Osteocyte (in vitro differentiated cells): Measurements from ENCODE around the gene SPACA6. TPM values are rescaled to one million over a fixed set of nuclear protein-coding genes. Genes with fewer than 3 reads are reported as not detected.

Experiments
- DNase-seq: peaks from one replicate; pipeline ENCODE4 v3.0.0; 2021; ENCODE audit warnings: mixed read lengths; ENCODE audit not compliant: unreplicated experiment; ENCODE audit errors: extremely low spot score
- H3K27ac Mint-ChIP-seq: one replicate; pipeline ENCODE4 v1.8.0; 2021; ENCODE audit warnings: mild to moderate bottlenecking, mixed read lengths; ENCODE audit not compliant: unreplicated experiment
- H3K27me3 Mint-ChIP-seq: one replicate; pipeline ENCODE4 v1.8.0; 2021; ENCODE audit warnings: mixed read lengths; ENCODE audit not compliant: unreplicated experiment
- H3K36me3 Mint-ChIP-seq: one replicate; pipeline ENCODE4 v1.8.0; 2021; ENCODE audit warnings: mixed read lengths; ENCODE audit not compliant: unreplicated experiment
- H3K4me1 Mint-ChIP-seq: one replicate; pipeline ENCODE4 v1.8.0; 2021; ENCODE audit warnings: mixed read lengths; ENCODE audit not compliant: unreplicated experiment
- H3K4me3 Mint-ChIP-seq: one replicate; pipeline ENCODE4 v1.8.0; 2021; ENCODE audit warnings: mild to moderate bottlenecking, moderate library complexity, mixed read lengths; ENCODE audit not compliant: unreplicated experiment
- H3K9me3 Mint-ChIP-seq: one replicate; pipeline ENCODE4 v1.8.0; 2021; ENCODE audit warnings: mixed read lengths; ENCODE audit not compliant: unreplicated experiment
- CTCF ChIP-seq: fragments of 200-600 bp; sonication (generic); IDR thresholded peaks from 2 replicates; pipeline ENCODE4 v1.5.0; 2021; ENCODE audit warnings: antibody characterized with exemption, mild to moderate bottlenecking, moderate library complexity
- total RNA-seq: library from RNA; stranded (reverse); gene quantifications from 2 replicates; pipeline ENCODE4 v1.2.1, GENCODE V29; 2021

SPACA6 gene
- total RNA-seq, 1 donor from 2014 or later = 36.9 TPM

GRCh38 chr19:51680474-51680873 is 12.7 kb upstream of the SPACA6 start:
- Mint-ChIP-seq H3K36me3 (no peaks in the 10 kb centered on the region), H3K9me3 (no peaks in the 10 kb centered on the region), H3K27me3 (peaks cover 8% of the 10 kb centered on the region), H3K4me1 (no peaks in the 10 kb centered on the region), H3K27ac (no peak overlapping the region), H3K4me3 (no peak overlapping the region)
- no peak for DNase-seq
- TF ChIP-seq CTCF = no peak

GRCh38 chr19:51681286-51681941 is 11.7 kb upstream of the SPACA6 start:
- H3K4me1 Mint-ChIP-seq = peaks cover 2% of the 10 kb centered on the region
- TF ChIP-seq CTCF = no peak
- no peaks in the 10 kb centered on the region for H3K36me3 Mint-ChIP-seq
- DNase-seq = no peak
- H3K9me3 Mint-ChIP-seq = no peaks in the 10 kb centered on the region
- no peak overlapping the region for H3K27ac Mint-ChIP-seq
- peaks cover 8% of the 10 kb centered on the region for H3K27me3 Mint-ChIP-seq
- H3K4me3 Mint-ChIP-seq = no peak overlapping the region

- no peak for TF ChIP-seq CTCF
- Mint-ChIP-seq H3K9me3 (no peaks in the 10 kb centered on the region), H3K36me3 (no peaks in the 10 kb centered on the region), H3K27me3 (peaks cover under 1% of the 10 kb centered on the region), H3K27ac (no peak overlapping the region), H3K4me1 (peaks cover 24% of the 10 kb centered on the region), H3K4me3 (no peak overlapping the region)
- no peak for DNase-seq
Observed at GRCh38 chr19:51686171-51686570, 7.0 kb upstream of the SPACA6 start.

GRCh38 chr19:51687791-51688670 is 5.1 kb upstream of the SPACA6 start:
- Mint-ChIP-seq H3K36me3 (no peaks in the 10 kb centered on the region), H3K27ac (peak overlapping the region; percentile 97), H3K9me3 (no peaks in the 10 kb centered on the region), H3K4me1 (peaks cover 38% of the 10 kb centered on the region), H3K27me3 (no peaks in the 10 kb centered on the region), H3K4me3 (peak overlapping the region; percentile 87)
- no peak for TF ChIP-seq CTCF
- DNase-seq = peak; percentile 86
